GM19099 (cell line): ENCODE data around the gene BNIP3.

ENCODE experiments used
- POLR2A ChIP-seq: IDR thresholded peaks from 3 replicates; pipeline ENCODE4 v1.6.1; 2011; ENCODE audit warnings: low read depth; ENCODE audit not compliant: insufficient read length; ENCODE audit errors: extremely low read depth

The BNIP3 gene

DNA sequence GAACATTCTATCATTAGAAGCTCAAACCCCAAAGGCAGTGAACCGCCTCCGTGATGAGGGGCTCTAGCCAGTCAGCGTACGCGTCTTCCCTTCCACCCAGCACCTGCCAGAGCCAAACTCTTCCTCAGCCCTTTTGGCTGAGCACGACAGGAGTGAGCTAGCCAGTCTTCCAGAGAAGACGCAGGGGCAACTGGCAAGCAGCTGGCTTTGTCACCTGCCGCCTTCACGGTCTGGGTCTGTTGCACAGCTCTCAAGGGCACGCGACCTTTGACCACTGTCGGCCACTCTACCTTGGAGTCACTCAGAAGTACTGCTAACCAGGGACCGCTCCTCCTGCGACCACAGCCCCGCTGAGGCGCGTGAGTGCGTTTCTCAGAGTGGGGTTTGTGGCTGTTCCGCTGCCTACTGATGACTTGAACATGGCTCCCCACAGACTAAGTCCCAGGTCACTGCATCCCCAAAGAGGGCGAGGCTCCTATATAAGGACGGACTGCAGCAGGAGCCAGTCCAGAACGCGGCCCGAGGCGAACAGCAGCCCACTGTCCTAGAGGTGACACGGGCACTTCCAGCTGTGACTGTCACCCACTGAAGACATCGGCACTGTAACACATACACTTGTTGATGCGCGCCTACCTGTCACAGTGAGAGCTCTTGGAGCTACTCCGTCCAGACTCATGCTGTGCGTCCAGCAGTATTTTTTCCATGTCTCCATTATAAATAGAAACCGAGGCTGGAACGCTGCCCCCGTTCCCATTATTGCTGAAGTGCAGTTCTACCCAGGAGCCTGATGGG lies 8.4 kb downstream of the BNIP3 start:
- no peak for TF ChIP-seq POLR2A

GRCh38 chr10:131972474-131973071 lies 9.2 kb downstream of the BNIP3 start:
- no peak for TF ChIP-seq POLR2A

- no peak for TF ChIP-seq POLR2A
Observed at GRCh38 chr10:131971591-131971990, 10.1 kb downstream of the BNIP3 start.

DNA sequence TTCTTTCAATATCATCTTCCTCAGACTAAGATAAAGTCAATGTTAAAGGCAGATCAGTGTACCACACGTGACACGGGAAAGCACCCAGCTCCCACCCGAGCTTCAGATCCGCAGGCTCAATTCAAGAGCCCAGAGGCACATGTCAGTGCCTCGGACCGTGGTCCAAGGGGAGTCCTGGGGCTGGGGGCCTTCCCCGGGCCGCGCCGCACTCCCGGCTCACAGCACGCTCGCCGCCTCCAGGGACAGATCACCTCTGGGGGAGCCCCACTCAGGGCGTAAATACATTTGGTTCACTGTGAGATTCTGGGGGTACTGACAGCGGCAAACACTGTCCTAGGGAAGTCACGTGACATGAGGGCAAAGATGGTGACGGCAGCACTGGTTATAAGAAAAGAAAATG lies 10.8 kb downstream of the BNIP3 start:
- TF ChIP-seq POLR2A: no peak

GRCh38 chr10:131968949-131969348 lies 12.8 kb downstream of the BNIP3 start:
- no peak for TF ChIP-seq POLR2A

DNA sequence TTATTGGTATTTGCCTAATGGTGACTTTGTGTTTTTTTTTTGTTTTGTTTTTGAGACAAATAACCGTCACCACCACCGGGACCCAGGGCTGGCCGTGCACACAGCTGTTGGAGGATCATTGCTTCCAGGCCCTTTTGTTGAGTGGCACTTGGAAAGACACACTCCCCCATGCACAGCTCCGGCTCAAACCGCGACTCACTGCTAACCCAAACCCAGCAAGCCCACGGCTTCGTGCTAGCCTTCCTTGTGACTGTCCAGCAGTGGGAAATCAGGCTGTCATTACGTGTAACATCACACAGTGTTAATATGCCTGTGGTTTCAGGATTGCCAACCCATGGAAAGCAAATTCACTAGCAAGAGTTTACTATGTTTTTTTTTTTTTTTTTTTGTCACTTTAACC lies 17.4 kb downstream of the BNIP3 start:
- no peak for TF ChIP-seq POLR2A

DNA sequence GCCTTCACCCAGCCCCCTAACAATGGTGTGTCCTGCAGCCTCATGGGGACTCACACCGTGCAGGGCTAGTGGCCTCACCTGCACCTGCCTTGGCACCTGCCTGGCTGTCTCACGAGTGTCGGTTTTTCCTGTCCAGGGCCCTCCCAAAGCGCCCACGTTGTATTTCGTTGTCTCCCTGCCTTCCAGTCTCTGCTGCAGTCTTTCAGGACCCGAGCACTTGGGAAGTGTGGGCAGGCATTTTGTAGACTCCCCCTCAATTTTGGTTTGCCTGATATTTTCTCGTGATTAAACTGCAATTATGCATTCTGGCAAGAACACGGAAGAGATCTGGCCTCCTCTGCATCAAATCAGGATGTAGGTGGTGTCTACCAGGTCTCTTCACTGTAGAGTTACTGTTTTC lies 17.9 kb downstream of the BNIP3 start:
- no peak for TF ChIP-seq POLR2A

- TF ChIP-seq POLR2A: no peak
Observed at GRCh38 chr10:131963350-131963749, 18.4 kb downstream of the BNIP3 start.

- no peak for TF ChIP-seq POLR2A
Observed at GRCh38 chr10:131961777-131962662, 19.7 kb downstream of the BNIP3 start.

GRCh38 chr10:131961047-131961776 lies 20.5 kb downstream of the BNIP3 start:
- no peak for TF ChIP-seq POLR2A

GRCh38 chr10:131960631-131961046 lies 21.1 kb downstream of the BNIP3 start:
- TF ChIP-seq POLR2A: no peak

GRCh38 chr10:131959841-131960240 lies 21.9 kb downstream of the BNIP3 start:
- TF ChIP-seq POLR2A: no peak

- TF ChIP-seq POLR2A: no peak
Observed at GRCh38 chr10:131955591-131956340, 26.0 kb downstream of the BNIP3 start.

- TF ChIP-seq POLR2A: no peak
Observed at GRCh38 chr10:131954356-131954965, 27.3 kb downstream of the BNIP3 start.
